Measurements from ENCODE around the gene TPCN2.

DNA sequence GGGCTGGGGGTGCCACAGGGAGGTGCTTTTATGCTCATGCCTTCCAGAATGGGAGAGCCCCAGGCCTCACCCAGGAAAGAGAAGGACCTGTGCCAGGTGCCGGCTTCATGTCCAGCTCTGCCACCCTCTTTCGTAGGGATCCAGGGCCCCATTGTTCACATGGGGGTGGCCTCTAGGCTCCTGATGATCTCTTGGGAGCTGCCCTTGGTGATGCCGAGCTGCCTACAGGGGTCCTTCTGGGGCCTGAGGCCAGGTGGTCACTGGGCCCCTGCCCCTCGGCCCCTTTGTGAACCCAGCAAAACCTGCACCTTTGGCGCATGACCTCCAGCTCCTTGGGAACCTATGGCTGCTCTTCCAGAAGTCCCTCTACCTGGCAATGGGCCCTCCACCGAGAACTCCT lies 65.6 kb downstream of the TPCN2 start:
- TF ChIP-seq, protein P1, sequence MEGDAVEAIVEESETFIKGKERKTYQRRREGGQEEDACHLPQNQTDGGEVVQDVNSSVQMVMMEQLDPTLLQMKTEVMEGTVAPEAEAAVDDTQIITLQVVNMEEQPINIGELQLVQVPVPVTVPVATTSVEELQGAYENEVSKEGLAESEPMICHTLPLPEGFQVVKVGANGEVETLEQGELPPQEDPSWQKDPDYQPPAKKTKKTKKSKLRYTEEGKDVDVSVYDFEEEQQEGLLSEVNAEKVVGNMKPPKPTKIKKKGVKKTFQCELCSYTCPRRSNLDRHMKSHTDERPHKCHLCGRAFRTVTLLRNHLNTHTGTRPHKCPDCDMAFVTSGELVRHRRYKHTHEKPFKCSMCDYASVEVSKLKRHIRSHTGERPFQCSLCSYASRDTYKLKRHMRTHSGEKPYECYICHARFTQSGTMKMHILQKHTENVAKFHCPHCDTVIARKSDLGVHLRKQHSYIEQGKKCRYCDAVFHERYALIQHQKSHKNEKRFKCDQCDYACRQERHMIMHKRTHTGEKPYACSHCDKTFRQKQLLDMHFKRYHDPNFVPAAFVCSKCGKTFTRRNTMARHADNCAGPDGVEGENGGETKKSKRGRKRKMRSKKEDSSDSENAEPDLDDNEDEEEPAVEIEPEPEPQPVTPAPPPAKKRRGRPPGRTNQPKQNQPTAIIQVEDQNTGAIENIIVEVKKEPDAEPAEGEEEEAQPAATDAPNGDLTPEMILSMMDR (IDR thresholded peaks at IDR 0.05; ENCODE audit: low read depth, low read length, missing input control) = no peak
- TF ChIP-seq, protein P2, sequence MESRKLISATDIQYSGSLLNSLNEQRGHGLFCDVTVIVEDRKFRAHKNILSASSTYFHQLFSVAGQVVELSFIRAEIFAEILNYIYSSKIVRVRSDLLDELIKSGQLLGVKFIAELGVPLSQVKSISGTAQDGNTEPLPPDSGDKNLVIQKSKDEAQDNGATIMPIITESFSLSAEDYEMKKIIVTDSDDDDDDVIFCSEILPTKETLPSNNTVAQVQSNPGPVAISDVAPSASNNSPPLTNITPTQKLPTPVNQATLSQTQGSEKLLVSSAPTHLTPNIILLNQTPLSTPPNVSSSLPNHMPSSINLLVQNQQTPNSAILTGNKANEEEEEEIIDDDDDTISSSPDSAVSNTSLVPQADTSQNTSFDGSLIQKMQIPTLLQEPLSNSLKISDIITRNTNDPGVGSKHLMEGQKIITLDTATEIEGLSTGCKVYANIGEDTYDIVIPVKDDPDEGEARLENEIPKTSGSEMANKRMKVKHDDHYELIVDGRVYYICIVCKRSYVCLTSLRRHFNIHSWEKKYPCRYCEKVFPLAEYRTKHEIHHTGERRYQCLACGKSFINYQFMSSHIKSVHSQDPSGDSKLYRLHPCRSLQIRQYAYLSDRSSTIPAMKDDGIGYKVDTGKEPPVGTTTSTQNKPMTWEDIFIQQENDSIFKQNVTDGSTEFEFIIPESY (IDR thresholded peaks at IDR 0.05) = no peak
- TF ChIP-seq TAF1 (conservative IDR thresholded peaks at IDR 0.05) = no peak
